GM13976 (cell line): ENCODE data around the gene RHOU.

Source experiments
- DNase-seq: peaks from one replicate; pipeline ENCODE4 v3.0.0; 2012; ENCODE audit warnings: low spot score
- CTCF ChIP-seq: IDR thresholded peaks from 2 replicates; pipeline ENCODE4 v1.5.1; 2012; ENCODE audit warnings: borderline replicate concordance, mild to moderate bottlenecking; ENCODE audit not compliant: insufficient read depth; ENCODE audit errors: extremely low read depth, missing control alignments, control extremely low read depth
- in situ Hi-C: fragments of 300-500 bp; cut with MboI; formaldehyde crosslinking; loops from one replicate; pipeline ENCODE4 v1.12.0; 2022; ENCODE audit warnings: low sequenced_read_pairs, mixed read lengths, inconsistent platforms; ENCODE audit not compliant: unreplicated experiment

Gene RHOU

DNA sequence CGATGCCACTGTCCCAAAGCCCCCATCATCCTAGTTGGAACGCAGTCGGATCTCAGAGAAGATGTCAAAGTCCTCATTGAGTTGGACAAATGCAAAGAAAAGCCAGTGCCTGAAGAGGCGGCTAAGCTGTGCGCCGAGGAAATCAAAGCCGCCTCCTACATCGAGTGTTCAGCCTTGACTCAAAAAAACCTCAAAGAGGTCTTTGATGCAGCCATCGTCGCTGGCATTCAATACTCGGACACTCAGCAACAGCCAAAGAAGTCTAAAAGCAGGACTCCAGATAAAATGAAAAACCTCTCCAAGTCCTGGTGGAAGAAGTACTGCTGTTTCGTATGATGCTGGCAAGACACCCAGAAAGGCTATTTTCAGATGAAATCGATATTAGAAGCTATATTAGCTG lies 8.1 kb downstream of the RHOU start:
- TF ChIP-seq CTCF = no peak
- in situ Hi-C loops = no loop called here

DNA sequence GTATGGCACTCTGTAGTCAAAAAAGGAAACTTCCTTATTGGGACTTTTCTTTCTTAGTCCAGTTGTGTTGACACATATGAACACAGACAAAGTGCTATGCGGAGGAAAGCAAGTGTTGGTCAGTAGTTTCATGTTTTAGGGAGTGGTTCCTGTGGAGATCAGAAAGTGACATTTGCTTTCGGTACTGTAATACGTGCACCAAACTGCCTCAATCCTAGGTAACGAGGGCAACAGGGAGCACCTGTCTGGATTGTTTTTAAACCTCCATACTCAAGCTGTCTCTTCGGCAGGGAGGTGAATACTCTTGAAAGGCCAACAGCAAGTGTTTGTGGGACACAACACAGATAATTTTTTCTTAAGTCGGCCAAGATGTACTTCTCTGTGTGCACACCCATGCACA lies 9.1 kb downstream of the RHOU start:
- in situ Hi-C loops = no loop called here
- DNase-seq = no peak

More for the DNA sequence above, 8.1 kb downstream of the RHOU start:
- no peak for DNase-seq

DNA sequence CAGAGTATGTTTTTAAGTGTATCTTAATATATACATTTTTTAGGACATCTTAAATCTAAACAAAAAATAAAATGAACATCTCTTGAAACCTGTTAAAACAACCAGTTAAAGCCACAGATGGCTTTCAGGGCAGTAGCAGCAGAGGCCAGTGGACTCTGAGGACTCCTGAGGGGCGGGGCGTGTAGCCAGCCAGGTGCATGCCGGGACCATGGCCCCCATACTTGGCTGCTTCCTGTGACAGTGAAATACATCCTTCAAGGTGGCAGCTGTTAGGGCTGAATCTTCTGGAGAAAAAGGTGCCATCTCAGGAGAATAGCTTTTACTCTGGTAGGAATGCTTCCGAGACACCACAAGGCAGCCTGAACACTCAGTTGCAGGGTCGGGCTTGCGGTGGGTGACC lies 9.6 kb downstream of the RHOU start:
- TF ChIP-seq CTCF = no peak
- in situ Hi-C loops = no loop called here

More for the DNA sequence above, 9.1 kb downstream of the RHOU start:
- TF ChIP-seq CTCF = no peak

GRCh38 chr1:228745497-228745896 lies 10.2 kb downstream of the RHOU start:
- TF ChIP-seq CTCF = no peak
- no peak for DNase-seq
- in situ Hi-C loops = no loop called here

More for the DNA sequence above, 9.6 kb downstream of the RHOU start:
- DNase-seq = no peak

DNA sequence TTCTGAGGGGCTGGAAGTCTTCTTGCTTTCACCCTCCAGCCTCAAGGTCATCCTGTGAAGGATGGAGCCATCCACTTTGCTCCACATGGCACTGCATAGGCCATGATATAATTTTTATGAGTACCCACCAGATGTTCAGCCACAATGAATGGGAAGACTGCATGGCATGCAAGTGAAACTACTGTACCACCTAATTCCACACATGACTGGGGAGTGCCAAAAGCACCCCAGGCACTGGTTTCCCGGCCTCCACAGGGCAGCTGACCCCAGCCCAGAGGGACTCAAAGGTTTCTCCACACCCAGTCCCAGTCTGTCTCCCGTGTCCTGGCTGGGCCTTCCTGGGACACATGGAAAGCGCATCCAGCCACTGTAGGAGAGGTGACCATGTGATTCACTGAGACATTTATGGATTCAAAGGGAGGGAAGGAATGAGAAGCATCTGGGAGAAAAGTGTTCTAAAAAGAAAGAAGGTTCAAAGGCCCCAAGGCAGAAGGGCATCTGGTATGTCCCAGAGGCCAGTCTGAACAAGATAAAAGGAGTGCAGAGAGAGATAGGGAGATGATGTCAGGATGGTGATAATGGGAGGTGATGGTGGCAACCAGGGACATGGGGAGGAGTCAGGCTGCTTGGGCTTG lies 12.1 kb downstream of the RHOU start:
- DNase-seq = no peak
- in situ Hi-C loops = no loop called here

DNA sequence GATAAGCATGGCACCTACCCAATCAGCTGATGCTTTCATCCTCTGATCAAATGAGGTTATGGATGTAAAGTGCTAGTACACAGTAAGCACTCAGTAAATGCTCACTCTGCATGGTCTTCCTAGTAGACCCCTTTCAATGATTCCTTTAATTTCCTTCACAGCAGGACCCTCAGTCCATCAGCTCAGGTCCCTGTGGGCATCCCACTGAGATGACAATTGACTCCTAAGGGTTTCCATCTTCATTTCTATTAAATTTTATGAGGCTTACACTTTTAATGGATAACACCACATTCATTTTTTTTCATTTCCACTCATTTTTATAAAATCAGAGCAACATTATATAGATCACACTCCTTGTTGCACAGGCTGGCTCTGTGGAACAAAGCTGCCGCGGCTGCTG lies 12.8 kb downstream of the RHOU start:
- no peak for DNase-seq
- no peak for TF ChIP-seq CTCF
- in situ Hi-C loops = no loop called here

More for the DNA sequence above, 12.1 kb downstream of the RHOU start:
- TF ChIP-seq CTCF = no peak
